ENCODE results near the gene NEUROG1. TPM values are rescaled to one million over a fixed set of nuclear protein-coding genes. Genes with fewer than 3 reads are reported as not detected.

The NEUROG1 gene
- total and polyA plus RNA-seq, 2 experiments from 2014 or later, result 0.16 TPM; not detected in 1

GRCh38 chr5:135502836-135503520 lies 32.8 kb downstream of the NEUROG1 start:
- Histone ChIP-seq H3K9me2 (ENCODE audit: insufficient read depth) (no peaks in the 10 kb centered on the region), H3K36me3 (ENCODE audit: insufficient read depth) (no peaks in the 10 kb centered on the region), H3K79me2 (replicated peaks; ENCODE audit: insufficient read depth) (no peaks in the 10 kb centered on the region), H4K20me1 (replicated peaks; ENCODE audit: insufficient read depth) (no peaks in the 10 kb centered on the region), H3K27ac (ENCODE audit: low read depth) (no peak overlapping the region), H3K4me3 (no peak overlapping the region), H3F3A (replicated peaks; ENCODE audit: low read depth) (no peaks in the 10 kb centered on the region), H3K4me2 (no peak overlapping the region), H2AFZ (no peak overlapping the region), H3K27me3 (ENCODE audit: insufficient read depth) (peaks cover 77% of the 10 kb centered on the region), H3K4me1 (ENCODE audit: insufficient read depth) (peaks cover 2% of the 10 kb centered on the region; the same call in 1 of the 2 replicates)
- H3K4me1 Mint-ChIP-seq, result peaks cover 15% of the 10 kb centered on the region; the same call in 2 of the 3 replicates
- TF ChIP-seq EZH2 (IDR thresholded peaks at IDR 0.05; ENCODE audit: low read depth, unreplicated experiment), result no peak
- TF ChIP-seq ZNF462 (CRISPR knock-in tag; IDR thresholded peaks at IDR 0.05), result no peak
- H3K27me3 Mint-ChIP-seq (ENCODE audit: insufficient read depth, low read depth, poor library complexity), result peaks cover 39% of the 10 kb centered on the region
- ATAC-seq (no peak), DNase-seq (ENCODE audit: low spot score) (no peak)
- H3K36me3 Mint-ChIP-seq (ENCODE audit: low read depth), result no peaks in the 10 kb centered on the region
- no peak overlapping the region for H3K4me3 Mint-ChIP-seq
- H3K9me3 Mint-ChIP-seq, result no peaks in the 10 kb centered on the region
- H3K27ac Mint-ChIP-seq, result no peak overlapping the region

GRCh38 chr5:135501965-135502364 lies 33.8 kb downstream of the NEUROG1 start:
- Histone ChIP-seq H3K79me2 (replicated peaks; ENCODE audit: insufficient read depth) (no peaks in the 10 kb centered on the region), H3K27ac (ENCODE audit: low read depth) (no peak overlapping the region), H3K4me1 (ENCODE audit: insufficient read depth) (no peaks in the 10 kb centered on the region; the same call in 1 of the 2 replicates), H3K27me3 (ENCODE audit: insufficient read depth) (peaks cover 77% of the 10 kb centered on the region), H3K4me2 (no peak overlapping the region), H3F3A (replicated peaks; ENCODE audit: low read depth) (no peaks in the 10 kb centered on the region), H3K4me3 (no peak overlapping the region), H3K36me3 (ENCODE audit: insufficient read depth) (no peaks in the 10 kb centered on the region), H4K20me1 (replicated peaks; ENCODE audit: insufficient read depth) (0 out of 2 replicates have a peak, but pooled peaks cover 2% of the 10 kb centered on the region), H3K9me2 (ENCODE audit: insufficient read depth) (no peaks in the 10 kb centered on the region), H2AFZ (no peak overlapping the region)
- Mint-ChIP-seq H3K27me3 (ENCODE audit: insufficient read depth, low read depth, poor library complexity) (peaks cover 34% of the 10 kb centered on the region), H3K4me1 (peaks cover 13% of the 10 kb centered on the region; the same call in 2 of the 3 replicates), H3K9me3 (no peaks in the 10 kb centered on the region), H3K27ac (no peak overlapping the region), H3K4me3 (no peak overlapping the region), H3K36me3 (ENCODE audit: low read depth) (no peaks in the 10 kb centered on the region)
- DNase-seq (ENCODE audit: low spot score), result no peak
- no peak for ATAC-seq
- no peak for TF ChIP-seq ZNF331 (CRISPR knock-in tag; IDR thresholded peaks at IDR 0.05; ENCODE audit: low read depth)
- no peak for TF ChIP-seq JUNB (IDR thresholded peaks at IDR 0.05; ENCODE audit: unreplicated experiment)
- TF ChIP-seq NANOG (IDR thresholded peaks at IDR 0.05; ENCODE audit: borderline replicate concordance), result no peak
- no peak for TF ChIP-seq POLR2AphosphoS5 (IDR thresholded peaks at IDR 0.05; ENCODE audit: low read depth)
- no peak for TF ChIP-seq CREB1 (CRISPR knock-in tag; IDR thresholded peaks at IDR 0.05; ENCODE audit: low read depth)
